GM12873 (cell line): ENCODE data around the gene KCNA2.

Experiments
- TF ChIP-seq, protein P1 (sequence below): IDR thresholded peaks from 2 replicates; pipeline ENCODE4 v1.5.1; 2012; ENCODE audit warnings: low read depth, mild to moderate bottlenecking, moderate library complexity, low read length, control low read depth; ENCODE audit not compliant: insufficient read depth; ENCODE audit errors: missing control alignments

The KCNA2 gene

DNA sequence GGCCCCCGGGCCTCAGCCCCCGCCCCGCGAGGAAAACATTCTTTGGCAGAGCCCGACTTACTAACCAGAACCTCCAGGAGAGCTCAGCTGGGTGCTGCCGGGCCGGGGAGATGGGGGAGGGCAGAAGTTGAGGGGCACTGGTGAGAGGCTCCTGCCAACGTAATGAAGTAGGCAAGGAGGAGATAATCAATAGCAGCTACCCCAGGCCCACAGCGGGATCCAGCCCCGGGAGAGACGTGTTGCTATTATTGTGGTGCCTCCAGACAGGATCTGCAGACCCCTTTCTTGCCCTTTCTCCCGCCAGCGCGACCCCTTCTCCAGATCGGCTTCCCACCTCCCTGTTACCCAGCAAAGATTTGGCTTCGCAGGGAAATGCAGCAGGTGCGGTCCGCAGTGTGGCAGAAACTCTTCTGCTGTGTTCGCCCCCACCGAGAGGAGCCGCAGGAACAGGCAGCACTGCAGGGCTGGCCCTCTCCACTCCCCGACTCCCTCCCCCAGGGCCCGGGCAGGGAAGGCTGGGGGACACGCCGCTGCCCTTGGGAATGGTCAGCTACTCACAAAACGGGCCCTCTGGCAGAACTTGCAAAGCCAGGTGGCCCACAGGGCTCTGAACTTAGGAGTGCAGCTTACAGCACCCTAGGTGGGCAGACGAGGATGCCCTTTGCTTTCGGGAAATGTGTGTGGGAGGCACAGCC is 1.5 kb upstream of the KCNA2 start:
- TF ChIP-seq, protein P1, sequence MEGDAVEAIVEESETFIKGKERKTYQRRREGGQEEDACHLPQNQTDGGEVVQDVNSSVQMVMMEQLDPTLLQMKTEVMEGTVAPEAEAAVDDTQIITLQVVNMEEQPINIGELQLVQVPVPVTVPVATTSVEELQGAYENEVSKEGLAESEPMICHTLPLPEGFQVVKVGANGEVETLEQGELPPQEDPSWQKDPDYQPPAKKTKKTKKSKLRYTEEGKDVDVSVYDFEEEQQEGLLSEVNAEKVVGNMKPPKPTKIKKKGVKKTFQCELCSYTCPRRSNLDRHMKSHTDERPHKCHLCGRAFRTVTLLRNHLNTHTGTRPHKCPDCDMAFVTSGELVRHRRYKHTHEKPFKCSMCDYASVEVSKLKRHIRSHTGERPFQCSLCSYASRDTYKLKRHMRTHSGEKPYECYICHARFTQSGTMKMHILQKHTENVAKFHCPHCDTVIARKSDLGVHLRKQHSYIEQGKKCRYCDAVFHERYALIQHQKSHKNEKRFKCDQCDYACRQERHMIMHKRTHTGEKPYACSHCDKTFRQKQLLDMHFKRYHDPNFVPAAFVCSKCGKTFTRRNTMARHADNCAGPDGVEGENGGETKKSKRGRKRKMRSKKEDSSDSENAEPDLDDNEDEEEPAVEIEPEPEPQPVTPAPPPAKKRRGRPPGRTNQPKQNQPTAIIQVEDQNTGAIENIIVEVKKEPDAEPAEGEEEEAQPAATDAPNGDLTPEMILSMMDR = no peak

DNA sequence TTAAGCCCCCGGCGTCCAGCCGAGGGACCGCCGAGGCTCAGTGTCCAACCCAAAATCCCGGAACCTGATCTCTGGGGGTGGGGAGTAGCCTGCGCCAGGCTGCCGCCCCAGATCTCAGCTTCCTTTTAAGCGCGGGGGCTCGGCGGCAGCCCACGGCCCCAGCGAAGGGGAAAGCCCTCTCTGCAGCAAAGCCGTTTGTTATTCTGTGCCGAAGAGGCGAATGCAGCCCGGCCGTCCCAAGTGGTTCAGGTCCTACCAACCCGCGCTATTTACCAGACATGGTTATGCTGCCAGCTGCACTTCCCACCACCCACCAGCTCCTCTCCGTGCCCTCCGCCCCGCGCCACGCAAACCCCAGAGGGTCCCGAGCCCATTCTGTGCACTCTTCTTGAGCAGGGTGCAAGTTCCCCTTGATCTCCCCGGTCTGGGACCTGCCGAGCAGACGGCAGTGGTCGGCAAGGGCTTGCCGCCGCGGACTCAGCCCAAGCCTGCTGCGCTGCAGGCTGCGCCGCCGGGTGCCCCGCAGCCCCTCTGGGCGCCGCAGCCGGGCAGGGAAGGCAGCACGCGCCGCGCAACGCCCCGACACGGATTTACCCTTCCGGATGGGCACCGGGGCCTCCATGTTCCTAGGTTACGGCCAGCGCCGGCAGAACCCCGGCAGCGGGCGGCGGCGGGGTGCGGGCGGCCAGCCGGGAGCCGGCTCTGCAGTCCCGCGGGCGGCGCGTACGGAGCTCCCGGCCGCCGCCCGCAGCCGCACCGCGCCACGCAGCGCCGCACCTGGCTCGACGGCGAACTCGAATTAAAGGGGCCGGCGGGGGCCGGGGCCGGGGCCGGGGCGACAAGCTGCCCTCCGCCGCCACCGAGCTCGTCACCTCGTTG is 738 bp upstream of the KCNA2 start:
- TF ChIP-seq, protein P1 = no peak

DNA sequence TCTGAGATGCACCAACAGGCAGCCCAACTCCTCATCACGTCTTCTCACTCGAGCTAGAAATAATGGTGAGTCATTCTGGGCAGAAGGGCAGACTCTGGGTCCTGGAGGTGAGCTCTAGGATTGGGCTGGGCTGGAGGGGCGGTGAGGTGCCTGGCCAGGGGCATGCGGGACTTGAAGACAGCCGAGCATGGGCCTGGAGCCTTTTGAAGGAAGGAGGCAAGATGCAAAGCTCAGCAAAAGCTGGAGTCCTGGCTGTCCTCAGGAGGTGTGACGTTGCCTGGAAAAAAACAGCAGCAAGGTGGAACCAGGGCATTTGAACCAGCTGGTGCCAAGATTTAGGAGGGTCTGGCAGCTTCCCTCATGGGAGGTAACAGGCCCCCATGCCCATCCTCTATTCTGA is 712 bp downstream of the KCNA2 start:
- TF ChIP-seq, protein P1 = no peak

DNA sequence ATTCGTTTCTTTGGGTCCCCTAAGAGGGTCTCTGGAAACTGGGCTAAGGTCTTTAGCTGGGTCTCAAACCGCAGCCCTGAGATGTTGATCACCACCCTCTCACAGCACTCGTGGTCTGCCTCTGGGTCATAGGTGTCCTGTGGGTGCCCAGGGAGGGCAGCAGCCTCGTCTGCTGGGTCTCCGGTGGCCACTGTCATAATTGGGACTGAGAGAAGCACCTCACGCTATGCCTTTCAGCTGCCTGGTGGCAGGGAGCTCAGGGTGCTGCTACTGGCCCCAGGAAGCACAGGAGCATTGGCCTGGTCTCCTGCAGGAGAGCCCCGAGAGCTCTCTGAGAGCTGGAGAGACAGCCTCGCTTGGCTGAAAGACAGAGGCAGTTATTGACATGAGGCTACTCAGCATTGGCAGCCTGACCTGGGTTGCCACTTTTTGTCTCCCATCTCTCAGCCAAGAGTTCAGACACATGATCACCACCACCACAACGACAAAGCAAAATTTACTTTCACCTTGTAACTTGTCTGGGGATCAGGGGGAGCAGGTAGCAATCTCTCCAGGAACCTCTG is 1.5 kb downstream of the KCNA2 start:
- TF ChIP-seq, protein P1 = no peak

DNA sequence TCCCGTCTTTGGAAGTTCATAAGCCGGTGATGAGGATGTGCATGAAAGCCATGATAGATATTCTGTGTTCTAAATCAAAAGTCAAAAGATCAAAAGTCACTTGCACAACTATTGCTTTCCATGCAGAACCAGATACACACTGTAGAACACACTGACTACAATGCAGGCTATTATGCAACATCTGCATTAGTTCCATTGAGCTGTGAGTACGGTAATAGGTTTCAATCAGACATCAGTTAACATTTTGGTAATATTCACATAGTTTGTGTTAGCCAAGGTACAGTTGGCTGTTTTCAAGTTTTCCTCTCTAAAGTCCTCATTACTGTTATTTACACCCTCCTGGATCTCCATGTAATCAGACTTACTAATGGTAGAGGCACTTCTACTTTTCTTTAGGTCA is 3.1 kb downstream of the KCNA2 start:
- TF ChIP-seq, protein P1 = no peak

DNA sequence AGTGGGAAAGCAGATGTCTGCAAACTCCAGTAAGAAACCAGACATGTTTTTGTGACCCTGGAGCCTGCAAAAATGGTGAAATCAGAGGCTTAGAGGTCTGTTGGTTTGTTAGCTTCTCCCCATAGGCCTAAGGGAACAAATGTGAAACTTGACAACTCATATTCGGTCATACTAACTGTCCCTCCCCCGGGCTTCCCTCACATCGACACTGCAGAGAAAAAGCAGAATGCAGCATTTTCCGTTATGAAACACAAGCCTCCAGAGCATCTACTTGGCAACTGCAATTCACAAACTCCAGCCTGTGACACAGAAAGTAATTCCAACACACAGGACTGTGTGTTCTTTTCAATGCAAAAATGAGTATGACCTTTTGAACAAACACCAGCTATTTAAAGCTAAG is 3.7 kb downstream of the KCNA2 start:
- TF ChIP-seq, protein P1 = no peak

DNA sequence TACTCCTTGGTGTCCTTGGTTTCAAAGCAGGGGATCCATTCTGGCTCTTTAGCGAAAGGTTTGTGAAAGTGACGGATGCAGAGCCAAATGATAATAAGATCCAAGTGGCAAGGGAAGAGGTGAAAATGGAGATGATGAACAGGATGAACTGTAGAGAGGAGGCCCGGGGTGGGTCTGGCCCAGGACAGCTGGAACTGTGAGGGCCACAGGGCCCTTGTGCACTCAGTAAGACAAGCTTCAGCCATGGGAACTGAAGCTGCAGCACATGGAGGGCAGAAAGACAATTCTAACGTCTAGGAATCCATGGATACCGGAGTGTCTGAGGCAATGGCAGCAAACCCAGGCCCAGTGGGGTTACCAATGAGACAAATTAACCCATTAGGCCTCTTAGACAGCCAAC is 4.8 kb downstream of the KCNA2 start:
- TF ChIP-seq, protein P1 = no peak
